ENCODE data around the gene FCHSD2.

FCHSD2 gene

GRCh38 chr11:72965672-72966071 lies 176.4 kb downstream of the FCHSD2 start:
- H3K27ac Mint-ChIP-seq: no peak overlapping the region
- no peaks in the 10 kb centered on the region for H3K9me3 Mint-ChIP-seq
- H3K27me3 Mint-ChIP-seq: no peaks in the 10 kb centered on the region
- no peak for DNase-seq
- peaks cover 27% of the 10 kb centered on the region for H3K36me3 Mint-ChIP-seq (ENCODE audit: low read depth)
- peaks cover 28% of the 10 kb centered on the region for H3K4me1 Mint-ChIP-seq (ENCODE audit: low read depth)
- H3K4me3 Mint-ChIP-seq: no peak overlapping the region

GRCh38 chr11:72962717-72963116 lies 179.4 kb downstream of the FCHSD2 start:
- Mint-ChIP-seq H3K36me3 (ENCODE audit: low read depth) (peaks cover 29% of the 10 kb centered on the region), H3K27ac (no peak overlapping the region), H3K9me3 (no peaks in the 10 kb centered on the region), H3K4me1 (ENCODE audit: low read depth) (peaks cover 7% of the 10 kb centered on the region), H3K4me3 (no peak overlapping the region), H3K27me3 (no peaks in the 10 kb centered on the region)
- no peak for DNase-seq

- Mint-ChIP-seq H3K27me3 (no peaks in the 10 kb centered on the region), H3K9me3 (peaks cover 3% of the 10 kb centered on the region), H3K36me3 (ENCODE audit: low read depth) (peaks cover 32% of the 10 kb centered on the region), H3K4me1 (ENCODE audit: low read depth) (peaks cover 7% of the 10 kb centered on the region), H3K27ac (no peak overlapping the region), H3K4me3 (no peak overlapping the region)
- no peak for DNase-seq
Observed at GRCh38 chr11:72962084-72962483, 180.0 kb downstream of the FCHSD2 start.

- Mint-ChIP-seq H3K36me3 (ENCODE audit: low read depth) (peaks cover 26% of the 10 kb centered on the region), H3K27me3 (no peaks in the 10 kb centered on the region), H3K27ac (no peak overlapping the region), H3K9me3 (peaks cover 3% of the 10 kb centered on the region), H3K4me1 (ENCODE audit: low read depth) (peaks cover 7% of the 10 kb centered on the region), H3K4me3 (no peak overlapping the region)
- no peak for DNase-seq
Observed at GRCh38 chr11:72959998-72960731, 182.0 kb downstream of the FCHSD2 start.

GRCh38 chr11:72958791-72959190 lies 183.3 kb downstream of the FCHSD2 start:
- Mint-ChIP-seq H3K27me3 (no peaks in the 10 kb centered on the region), H3K27ac (no peak overlapping the region), H3K4me1 (ENCODE audit: low read depth) (peaks cover 12% of the 10 kb centered on the region), H3K9me3 (peaks cover 3% of the 10 kb centered on the region), H3K36me3 (ENCODE audit: low read depth) (peaks cover 19% of the 10 kb centered on the region), H3K4me3 (no peak overlapping the region)
- no peak for DNase-seq

- Mint-ChIP-seq H3K9me3 (peaks cover 3% of the 10 kb centered on the region), H3K36me3 (ENCODE audit: low read depth) (peaks cover 17% of the 10 kb centered on the region), H3K4me1 (ENCODE audit: low read depth) (peaks cover 5% of the 10 kb centered on the region), H3K27ac (no peak overlapping the region), H3K4me3 (no peak overlapping the region), H3K27me3 (no peaks in the 10 kb centered on the region)
- DNase-seq: no peak
Observed at GRCh38 chr11:72955466-72955865, 186.7 kb downstream of the FCHSD2 start.

GRCh38 chr11:72954860-72955259 lies 187.3 kb downstream of the FCHSD2 start:
- Mint-ChIP-seq H3K9me3 (peaks cover 3% of the 10 kb centered on the region), H3K27ac (no peak overlapping the region), H3K4me1 (ENCODE audit: low read depth) (peaks cover 7% of the 10 kb centered on the region), H3K36me3 (ENCODE audit: low read depth) (peaks cover 17% of the 10 kb centered on the region), H3K4me3 (no peak overlapping the region), H3K27me3 (no peaks in the 10 kb centered on the region)
- no peak for DNase-seq

GRCh38 chr11:72953637-72954036 lies 188.5 kb downstream of the FCHSD2 start:
- H3K9me3 Mint-ChIP-seq: peaks cover 3% of the 10 kb centered on the region
- no peak for DNase-seq
- peaks cover 15% of the 10 kb centered on the region for H3K36me3 Mint-ChIP-seq (ENCODE audit: low read depth)
- H3K4me1 Mint-ChIP-seq (ENCODE audit: low read depth): peaks cover 10% of the 10 kb centered on the region
- no peak overlapping the region for H3K27ac Mint-ChIP-seq
- no peaks in the 10 kb centered on the region for H3K27me3 Mint-ChIP-seq
- H3K4me3 Mint-ChIP-seq: no peak overlapping the region

- peaks cover 3% of the 10 kb centered on the region for H3K36me3 Mint-ChIP-seq (ENCODE audit: low read depth)
- peaks cover 10% of the 10 kb centered on the region for H3K4me1 Mint-ChIP-seq (ENCODE audit: low read depth)
- H3K27ac Mint-ChIP-seq: no peak overlapping the region
- no peaks in the 10 kb centered on the region for H3K27me3 Mint-ChIP-seq
- no peak overlapping the region for H3K4me3 Mint-ChIP-seq
- no peaks in the 10 kb centered on the region for H3K9me3 Mint-ChIP-seq
- no peak for DNase-seq
Observed at GRCh38 chr11:72951888-72952287, 190.2 kb downstream of the FCHSD2 start.

- Mint-ChIP-seq H3K4me1 (ENCODE audit: low read depth) (peaks cover 10% of the 10 kb centered on the region), H3K4me3 (no peak overlapping the region), H3K27me3 (no peaks in the 10 kb centered on the region), H3K36me3 (ENCODE audit: low read depth) (peaks cover 3% of the 10 kb centered on the region), H3K9me3 (no peaks in the 10 kb centered on the region), H3K27ac (no peak overlapping the region)
- DNase-seq: no peak
Observed at GRCh38 chr11:72951193-72951592, 190.9 kb downstream of the FCHSD2 start.

GRCh38 chr11:72950685-72951084 lies 191.4 kb downstream of the FCHSD2 start:
- Mint-ChIP-seq H3K27ac (no peak overlapping the region), H3K9me3 (no peaks in the 10 kb centered on the region), H3K4me3 (no peak overlapping the region), H3K4me1 (ENCODE audit: low read depth) (peaks cover 10% of the 10 kb centered on the region), H3K36me3 (ENCODE audit: low read depth) (peaks cover 3% of the 10 kb centered on the region), H3K27me3 (no peaks in the 10 kb centered on the region)
- no peak for DNase-seq

GRCh38 chr11:72947229-72947628 lies 194.9 kb downstream of the FCHSD2 start:
- Mint-ChIP-seq H3K27me3 (no peaks in the 10 kb centered on the region), H3K36me3 (ENCODE audit: low read depth) (peaks cover 3% of the 10 kb centered on the region), H3K27ac (no peak overlapping the region), H3K9me3 (no peaks in the 10 kb centered on the region), H3K4me1 (ENCODE audit: low read depth) (peaks cover 4% of the 10 kb centered on the region), H3K4me3 (no peak overlapping the region)
- no peak for DNase-seq

- H3K4me3 Mint-ChIP-seq: no peak overlapping the region
- no peak overlapping the region for H3K27ac Mint-ChIP-seq
- no peak for DNase-seq
- H3K36me3 Mint-ChIP-seq (ENCODE audit: low read depth): peaks cover 2% of the 10 kb centered on the region
- no peaks in the 10 kb centered on the region for H3K27me3 Mint-ChIP-seq
- H3K9me3 Mint-ChIP-seq: no peaks in the 10 kb centered on the region
- no peaks in the 10 kb centered on the region for H3K4me1 Mint-ChIP-seq (ENCODE audit: low read depth)
Observed at GRCh38 chr11:72943664-72944063, 198.5 kb downstream of the FCHSD2 start.

- Mint-ChIP-seq H3K9me3 (no peaks in the 10 kb centered on the region), H3K4me1 (ENCODE audit: low read depth) (no peaks in the 10 kb centered on the region), H3K4me3 (no peak overlapping the region), H3K36me3 (ENCODE audit: low read depth) (peaks cover 2% of the 10 kb centered on the region), H3K27me3 (no peaks in the 10 kb centered on the region), H3K27ac (no peak overlapping the region)
- DNase-seq: no peak
Observed at GRCh38 chr11:72940417-72940816, 201.7 kb downstream of the FCHSD2 start.

GRCh38 chr11:72939031-72939430 lies 203.1 kb downstream of the FCHSD2 start:
- Mint-ChIP-seq H3K4me1 (ENCODE audit: low read depth) (no peaks in the 10 kb centered on the region), H3K4me3 (no peak overlapping the region), H3K9me3 (no peaks in the 10 kb centered on the region), H3K27ac (no peak overlapping the region), H3K36me3 (ENCODE audit: low read depth) (peaks cover 2% of the 10 kb centered on the region), H3K27me3 (no peaks in the 10 kb centered on the region)
- DNase-seq: no peak

GRCh38 chr11:72937439-72937838 lies 204.7 kb downstream of the FCHSD2 start:
- Mint-ChIP-seq H3K27me3 (no peaks in the 10 kb centered on the region), H3K9me3 (no peaks in the 10 kb centered on the region), H3K27ac (no peak overlapping the region), H3K36me3 (ENCODE audit: low read depth) (peaks cover 2% of the 10 kb centered on the region), H3K4me3 (no peak overlapping the region), H3K4me1 (ENCODE audit: low read depth) (no peaks in the 10 kb centered on the region)
- DNase-seq: no peak
